Measurements from ENCODE around the gene AKR1C1.
"Not testable (repeated sequence)": the region's sequence is repeated elsewhere in the genome, so short reads cannot be mapped to it uniquely, and the experiment has no call there.

Gene AKR1C1

GRCh38 chr10:4947635-4948596 lies 15.3 kb upstream of the AKR1C1 start:
- no peak for DNase-seq

GRCh38 chr10:4951512-4952162 lies 11.6 kb upstream of the AKR1C1 start:
- not testable (repeated sequence) for DNase-seq

- no peak for DNase-seq
Measured at GRCh38 chr10:4953405-4953804, 9.8 kb upstream of the AKR1C1 start.

- not testable (repeated sequence) for DNase-seq
Measured at GRCh38 chr10:4956088-4956487, 7.1 kb upstream of the AKR1C1 start.

- not testable (repeated sequence) for DNase-seq
Measured at GRCh38 chr10:4956955-4957645, 6.1 kb upstream of the AKR1C1 start.

GRCh38 chr10:4961558-4961957 lies 1.7 kb upstream of the AKR1C1 start:
- not testable (repeated sequence) for DNase-seq

GRCh38 chr10:4962308-4962707 lies 907 bp upstream of the AKR1C1 start:
- DNase-seq = not testable (repeated sequence)

- DNase-seq = not testable (repeated sequence)
Measured at GRCh38 chr10:4963815-4964154, 570 bp downstream of the AKR1C1 start.

GRCh38 chr10:4965763-4966162 lies 2.5 kb downstream of the AKR1C1 start:
- not testable (repeated sequence) for DNase-seq

- not testable (repeated sequence) for DNase-seq
Measured at GRCh38 chr10:4967189-4967588, 4.0 kb downstream of the AKR1C1 start.

GRCh38 chr10:4969289-4969688 lies 6.1 kb downstream of the AKR1C1 start:
- DNase-seq = not testable (repeated sequence)

GRCh38 chr10:4970362-4970761 lies 7.1 kb downstream of the AKR1C1 start:
- DNase-seq = not testable (repeated sequence)

GRCh38 chr10:4972369-4973142 lies 9.3 kb downstream of the AKR1C1 start:
- DNase-seq = not testable (repeated sequence)

GRCh38 chr10:4973294-4973693 lies 10.1 kb downstream of the AKR1C1 start:
- not testable (repeated sequence) for DNase-seq

GRCh38 chr10:4974400-4974799 lies 11.2 kb downstream of the AKR1C1 start:
- DNase-seq = not testable (repeated sequence)

GRCh38 chr10:4977025-4977424 lies 13.8 kb downstream of the AKR1C1 start:
- no peak for DNase-seq

- DNase-seq = no peak
Measured at GRCh38 chr10:4978870-4979269, 15.7 kb downstream of the AKR1C1 start.

GRCh38 chr10:4980793-4981192 lies 17.6 kb downstream of the AKR1C1 start:
- no peak for DNase-seq

GRCh38 chr10:4981722-4982471 lies 18.7 kb downstream of the AKR1C1 start:
- DNase-seq = no peak

- no peak for DNase-seq
Measured at GRCh38 chr10:4982764-4983226, 19.6 kb downstream of the AKR1C1 start.

- DNase-seq = no peak
Measured at GRCh38 chr10:4983615-4984216, 20.5 kb downstream of the AKR1C1 start.
